Suppressor macrophage (primary cell): Measurements from ENCODE around the gene KCNJ8.
A peak's percentile ranks its signal among the peaks of the same experiment; 100 is the strongest.
"Not testable (repeated sequence)": the region's sequence is repeated elsewhere in the genome, so short reads cannot be mapped to it uniquely, and the experiment has no call there.

Experiments used
- DNase-seq, 4 experiments: peaks; one replicate each; pipeline ENCODE4 v3.0.0-alpha.2; 2020 to 2022
- total RNA-seq, 17 experiments: gene quantifications; one replicate each; lab custom pipeline; 2026; ENCODE audit warnings: mixed read lengths in 6 of 17, inconsistent platforms in 3 of 17; lab: John Stamatoyannopoulos, UW

The KCNJ8 gene
- total RNA-seq, result 0 to 2.0 (median 0) reads per million in 17 experiments

DNA sequence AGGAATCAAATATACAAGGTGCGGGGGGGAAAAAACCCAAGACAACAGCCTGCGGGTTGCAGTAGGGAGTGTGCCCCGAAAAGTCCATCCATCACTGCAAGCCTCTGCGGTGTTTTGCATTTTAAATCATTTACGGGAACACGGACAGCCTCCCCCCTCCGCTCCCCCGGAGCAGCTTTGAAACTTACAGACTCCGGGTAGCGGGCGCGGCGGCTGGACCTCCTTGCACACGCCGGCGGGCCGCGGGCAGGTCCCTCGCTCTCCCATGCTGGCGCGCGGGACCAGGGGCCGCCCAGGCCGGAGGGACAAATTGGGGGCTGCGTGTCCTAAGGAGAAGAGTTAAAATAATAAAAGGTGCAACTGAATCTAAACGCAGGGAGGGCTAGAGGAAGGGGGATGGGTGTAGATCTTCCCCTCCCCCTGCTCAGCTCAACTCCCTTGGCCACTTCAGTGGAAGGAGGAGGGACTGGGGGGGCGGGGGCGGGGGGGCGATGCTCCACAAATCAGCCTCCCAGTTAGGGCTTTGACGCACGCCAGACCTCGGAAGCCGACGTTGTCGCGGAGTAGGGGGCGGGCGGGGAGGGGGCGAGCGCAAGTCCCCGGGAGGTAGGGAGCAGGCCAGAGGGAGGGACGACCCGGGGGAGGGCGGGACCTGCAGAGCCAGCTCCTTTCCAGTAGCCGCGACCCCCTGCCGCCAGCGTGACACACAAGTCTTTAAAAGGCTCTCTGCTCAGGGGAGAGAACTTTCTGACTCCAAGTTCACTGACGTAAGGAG is at the start of gene KCNJ8:
Gene KCNJ8, minus strand, starts transcription at position 349 of the 775 bp plus-strand sequence. CDS start 1,090 bp downstream, outside the sequence.
- DNase-seq, result peak in 1 of 4 experiments; percentile 5

- no peak for DNase-seq
Measured at GRCh38 chr12:21823581-21823980, 49.1 kb upstream of the KCNJ8 start.

DNA sequence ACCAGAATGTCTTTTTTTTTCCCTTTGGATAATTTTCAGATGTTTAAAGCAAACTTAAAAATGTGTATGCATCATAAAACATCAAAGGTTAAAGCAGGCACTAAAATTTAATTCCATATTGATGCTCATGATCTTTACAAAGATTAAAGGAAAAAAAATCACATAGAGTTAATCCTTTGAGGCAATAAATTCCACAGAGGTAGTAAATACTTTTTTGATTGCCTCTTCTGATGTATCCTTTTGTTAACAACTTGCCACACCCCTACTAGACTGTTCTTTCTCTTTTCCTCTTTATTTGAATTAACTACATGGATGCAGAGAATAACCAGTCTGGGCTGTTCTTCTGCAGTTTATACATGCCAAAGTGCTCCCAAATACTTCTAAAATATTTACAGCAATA is 45.2 kb upstream of the KCNJ8 start:
- no peak for DNase-seq

DNA sequence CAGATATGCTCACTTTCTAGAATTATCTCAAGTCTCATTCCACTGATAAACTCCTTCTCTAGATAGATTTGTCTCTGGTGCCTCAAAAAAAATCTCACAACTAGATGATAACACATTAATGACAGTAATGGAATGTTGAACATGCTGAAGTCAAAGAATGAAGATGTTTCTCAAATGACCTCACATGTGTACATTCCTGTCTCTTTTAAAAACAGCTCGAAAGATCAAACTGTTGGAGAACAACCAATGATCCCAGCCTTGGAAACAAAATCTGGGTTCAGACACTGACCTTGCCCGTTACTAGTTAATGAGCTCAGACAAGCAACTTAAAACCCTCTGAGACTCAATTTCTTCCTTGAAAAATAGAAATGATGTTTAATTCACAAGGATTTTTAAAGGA is 44.7 kb upstream of the KCNJ8 start:
- DNase-seq, result no peak

GRCh38 chr12:21818627-21819026 is 44.1 kb upstream of the KCNJ8 start:
- no peak for DNase-seq

GRCh38 chr12:21815306-21816062 is 41.0 kb upstream of the KCNJ8 start:
- no peak for DNase-seq

DNA sequence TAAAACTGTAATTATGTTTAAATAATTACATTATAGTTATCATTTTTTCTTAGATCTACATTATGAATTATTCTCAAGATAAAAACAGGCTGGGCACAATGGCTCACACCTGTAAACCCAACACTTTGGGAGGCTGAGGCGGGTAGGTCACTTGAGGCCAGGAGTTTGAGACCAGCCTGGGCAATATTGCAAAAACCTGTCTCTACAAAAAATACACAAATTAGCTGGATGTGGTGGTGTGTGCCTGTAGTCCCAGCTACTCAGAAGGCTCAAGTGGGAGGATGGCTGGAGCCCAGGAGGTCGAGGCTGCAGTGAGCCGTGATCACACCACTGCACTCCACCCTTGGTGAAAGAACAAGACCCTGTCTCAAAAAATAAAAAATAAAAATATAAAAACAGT is 40.3 kb upstream of the KCNJ8 start:
- DNase-seq, result no peak

DNA sequence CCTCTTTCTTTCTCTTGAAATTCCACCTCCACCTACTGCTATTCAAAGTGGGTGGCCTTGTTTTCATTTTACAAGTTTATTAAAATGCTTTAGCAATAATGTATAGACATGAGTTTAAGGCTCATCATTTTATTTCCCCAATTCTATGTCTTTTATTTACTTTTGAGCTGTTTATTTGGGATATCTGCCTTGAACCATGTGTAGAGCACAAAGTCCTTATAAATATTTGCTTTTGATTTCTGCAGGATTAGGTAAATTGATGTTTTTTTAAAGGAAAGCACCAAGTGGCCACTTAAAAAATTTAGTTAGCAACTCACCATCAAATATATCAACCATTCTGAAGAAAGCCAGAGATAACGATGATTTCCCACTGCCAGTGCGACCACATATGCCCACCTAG is 39.8 kb upstream of the KCNJ8 start:
- no peak for DNase-seq

GRCh38 chr12:21813751-21814150 is 39.2 kb upstream of the KCNJ8 start:
- DNase-seq, result no peak

- no peak for DNase-seq
Measured at GRCh38 chr12:21813125-21813524, 38.6 kb upstream of the KCNJ8 start.

DNA sequence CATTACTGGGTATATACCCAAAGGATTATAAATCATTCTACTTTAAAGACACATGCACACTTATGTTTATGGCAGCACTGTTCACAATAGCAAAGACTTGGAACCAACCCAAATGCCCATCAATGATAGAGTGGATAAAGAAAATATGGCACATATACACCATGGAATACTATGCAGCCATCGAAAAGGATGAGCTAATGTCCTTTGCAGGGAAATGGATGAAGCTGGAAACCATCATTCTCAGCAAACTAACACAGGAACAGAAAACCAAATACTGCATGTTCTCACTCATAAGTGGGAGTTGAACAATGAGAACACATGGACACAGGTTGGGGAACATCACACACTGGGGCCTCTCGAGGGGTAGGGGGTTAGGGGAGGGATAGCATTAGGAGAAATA is 37.8 kb upstream of the KCNJ8 start:
- not testable (repeated sequence) for DNase-seq

- no peak for DNase-seq
Measured at GRCh38 chr12:21809100-21809499, 34.6 kb upstream of the KCNJ8 start.

DNA sequence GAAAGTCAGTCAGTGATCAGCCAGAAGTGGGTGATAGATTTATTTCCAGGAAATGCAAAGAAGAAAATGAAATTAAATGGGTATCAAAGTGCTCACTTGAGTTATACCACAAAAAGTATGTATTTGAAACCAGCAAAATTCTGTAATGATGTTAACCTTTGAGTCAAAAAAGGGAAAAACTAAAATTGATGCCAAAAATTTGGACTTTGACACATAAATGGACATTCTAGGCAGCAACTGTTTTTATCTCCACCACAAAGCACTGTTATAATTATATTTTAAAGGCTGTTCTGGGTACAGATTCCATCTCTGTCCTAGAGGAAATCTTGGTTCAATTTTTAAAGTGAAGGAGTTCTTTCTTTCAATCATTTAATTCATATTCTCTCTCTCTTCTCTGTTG is 31.7 kb upstream of the KCNJ8 start:
- DNase-seq, result no peak

GRCh38 chr12:21801522-21802288 is 27.2 kb upstream of the KCNJ8 start:
- no peak for DNase-seq

- no peak for DNase-seq
Measured at GRCh38 chr12:21800011-21800410, 25.5 kb upstream of the KCNJ8 start.

DNA sequence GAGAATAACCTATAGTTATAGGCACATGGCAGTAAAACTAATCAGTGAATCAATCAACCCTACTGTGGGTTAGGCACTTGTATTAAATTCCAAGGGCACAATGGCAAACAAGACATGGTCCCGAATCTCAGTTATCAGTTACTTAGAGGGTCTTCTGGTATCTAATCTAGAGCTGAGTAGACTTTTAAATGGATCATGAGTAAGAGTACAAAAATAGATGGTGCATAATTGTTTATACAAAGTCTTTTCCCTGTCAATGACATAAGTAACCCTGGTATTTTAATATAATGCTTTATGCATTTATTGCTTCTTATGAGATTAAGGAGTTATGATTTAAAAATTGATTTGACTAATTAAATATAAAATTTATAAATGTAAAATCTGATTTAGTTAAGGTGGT is 23.0 kb upstream of the KCNJ8 start:
- DNase-seq, result no peak

- DNase-seq, result no peak
Measured at GRCh38 chr12:21795648-21796328, 21.3 kb upstream of the KCNJ8 start.

- DNase-seq, result not testable (repeated sequence)
Measured at GRCh38 chr12:21794807-21795595, 20.5 kb upstream of the KCNJ8 start.

DNA sequence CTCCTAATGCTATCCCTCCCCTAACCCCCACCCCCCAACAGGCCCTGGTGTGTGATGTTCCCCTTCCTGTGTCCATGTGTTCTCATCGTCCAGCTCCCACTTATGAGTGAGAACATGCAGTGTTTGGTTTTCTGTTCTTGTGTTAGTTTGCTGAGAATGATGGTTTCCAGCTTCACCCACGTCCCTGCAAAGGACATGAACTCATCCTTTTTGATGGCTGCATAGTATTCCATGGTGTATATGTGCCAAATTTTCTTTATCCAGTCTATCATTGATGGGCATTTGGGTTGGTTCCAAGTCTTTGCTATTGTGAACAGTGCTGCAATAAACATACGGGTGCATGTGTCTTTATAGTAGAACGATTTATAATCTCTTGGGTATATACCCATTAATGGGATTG is 15.2 kb upstream of the KCNJ8 start:
- DNase-seq, result not testable (repeated sequence)

- no peak for DNase-seq
Measured at GRCh38 chr12:21788089-21788983, 13.8 kb upstream of the KCNJ8 start.
